ENCODE measurements around the gene WDFY2. TPM values are rescaled to one million over a fixed set of nuclear protein-coding genes. Genes with fewer than 3 reads are reported as not detected.
A peak's percentile ranks its signal among the peaks of the same experiment; 100 is the strongest.

The WDFY2 gene
- total and polyA plus RNA-seq, 2 of the 13 experiments (the other 11 are each of a cell fraction or from before 2014, with no cell fraction given): 22.6 to 27.0 TPM

DNA sequence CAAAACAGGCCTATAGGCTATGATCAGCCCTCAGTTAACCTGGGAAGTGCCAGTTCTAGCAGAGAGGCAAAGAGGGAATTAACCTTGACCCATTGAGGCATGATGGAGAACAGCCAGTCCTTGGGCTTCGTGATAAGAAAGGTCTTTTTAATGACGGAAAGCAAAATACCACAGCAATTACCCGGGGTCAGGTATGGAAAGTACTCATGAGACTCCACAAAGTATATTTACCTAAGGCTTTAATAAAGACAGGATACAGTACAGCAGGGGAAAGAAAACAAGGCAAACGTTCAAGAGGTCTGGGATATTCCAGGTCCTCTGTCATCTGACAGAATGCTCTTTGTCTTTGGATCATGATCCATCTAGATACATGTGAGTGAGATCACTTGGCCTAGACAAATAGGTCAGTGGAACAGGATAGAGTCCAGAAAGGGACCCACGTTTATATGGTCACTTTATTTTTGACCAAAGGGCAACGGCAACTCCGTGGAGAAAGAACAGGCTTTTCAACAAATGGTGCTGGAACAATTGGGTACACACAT, 52.2 kb downstream of the WDFY2 start:
- H3K4me1 ChIP-seq (ENCODE audit: insufficient read depth, low read length): peaks cover 81% of the 10 kb centered on the region
- FAIRE-seq (peak; percentile 100), DNase-seq (ENCODE audit: low spot score) (peak; percentile 99), ATAC-seq (peak; percentile 95)
- peak overlapping the region; percentile 55 for H3K9ac ChIP-seq (ENCODE audit: insufficient read depth, low read depth, low read length)
- H3K27me3 ChIP-seq (ENCODE audit: control insufficient read depth in 1 of 2, insufficient read depth in 2 of 2, low read length in 2 of 2): no peaks in the 10 kb centered on the region
- ChIA-PET POLR2A (no interaction called here), CTCF (ENCODE audit: low intra/inter-chr PET ratio, low total read pairs) (no interaction called here)
- H4K20me1 ChIP-seq (ENCODE audit: insufficient read depth, low read length): no peaks in the 10 kb centered on the region
- BruUV-seq (replicated peaks): no TSS peak
- peak overlapping the region; percentile 64 for H3K4me2 ChIP-seq (ENCODE audit: low read depth, low read length)
- H3K36me3 ChIP-seq (replicated peaks in 1 of 2; ENCODE audit: control insufficient read depth in 1 of 2, insufficient read depth in 2 of 2, low read length in 2 of 2): no peaks in the 10 kb centered on the region
- H2AFZ ChIP-seq (ENCODE audit: low read length): no peak overlapping the region
- intact Hi-C loops (cut with micrococcal nuclease; ENCODE audit: unreplicated experiment) (loop anchor here (1.0 to 2.0 kb wide), 4 partner anchors 16 to 183 kb away; partner anchors contain the start of genes INTS6 and WDFY2), in situ Hi-C loops (cut with HindIII; ENCODE audit: extremely low pct_ligation_motif_present, low pct_unique_long_range_greater_than_20kb) (no loop called here)
- H3K4me3 ChIP-seq (replicated peaks in 1 of 3; ENCODE audit: insufficient read depth in 1 of 3, low read depth in 2 of 3, low read length in 3 of 3): peak overlapping the region in 1 of 3 experiments; percentile 12; a peak in 1 of 6 replicates
- peaks cover 84% of the 10 kb centered on the region for H3K79me2 ChIP-seq (ENCODE audit: insufficient read depth, low read length)
- 0% methylated on average over 7 of the region's 7 CpGs for WGBS (ENCODE audit: low lambda C conversion rate)
- H3K9me3 ChIP-seq (ENCODE audit: low read length): no peaks in the 10 kb centered on the region
- peak overlapping the region; percentile 89 for H3K27ac ChIP-seq (ENCODE audit: extremely low read length, insufficient read depth, low read length)
- TF ChIP-seq ZNF790 (CRISPR knock-in tag; IDR thresholded peaks at IDR 0.05; ENCODE audit: borderline replicate concordance) (no peak), NFIC (IDR thresholded peaks at IDR 0.05; ENCODE audit: low read length) (peak; percentile 93), ZNF136 (CRISPR knock-in tag; IDR thresholded peaks at IDR 0.05; ENCODE audit: low read depth) (peak; percentile 17; the same call in 1 of the 2 replicates), PHF20 (CRISPR knock-in tag; IDR thresholded peaks at IDR 0.05) (no peak), SMARCC2 (IDR thresholded peaks at IDR 0.05) (no peak), THYN1 (CRISPR knock-in tag; IDR thresholded peaks at IDR 0.05; ENCODE audit: borderline replicate concordance, low read depth) (no peak), SP4 (CRISPR knock-in tag; IDR thresholded peaks at IDR 0.05) (no peak; the same call in 1 of the 2 replicates), ZNF180 (CRISPR knock-in tag; IDR thresholded peaks at IDR 0.05; ENCODE audit: borderline replicate concordance, low read depth) (no peak), ZNF570 (CRISPR knock-in tag; IDR thresholded peaks at IDR 0.05; ENCODE audit: borderline replicate concordance) (no peak), XBP1 (CRISPR knock-in tag; IDR thresholded peaks at IDR 0.05) (no peak), MEF2D (CRISPR knock-in tag; IDR thresholded peaks at IDR 0.05) (peak; percentile 81), RAD21 (CRISPR knock-in tag; IDR thresholded peaks at IDR 0.05) (peak; percentile 36; the same call in 1 of the 2 replicates)
- TF ChIP-seq, protein P1, sequence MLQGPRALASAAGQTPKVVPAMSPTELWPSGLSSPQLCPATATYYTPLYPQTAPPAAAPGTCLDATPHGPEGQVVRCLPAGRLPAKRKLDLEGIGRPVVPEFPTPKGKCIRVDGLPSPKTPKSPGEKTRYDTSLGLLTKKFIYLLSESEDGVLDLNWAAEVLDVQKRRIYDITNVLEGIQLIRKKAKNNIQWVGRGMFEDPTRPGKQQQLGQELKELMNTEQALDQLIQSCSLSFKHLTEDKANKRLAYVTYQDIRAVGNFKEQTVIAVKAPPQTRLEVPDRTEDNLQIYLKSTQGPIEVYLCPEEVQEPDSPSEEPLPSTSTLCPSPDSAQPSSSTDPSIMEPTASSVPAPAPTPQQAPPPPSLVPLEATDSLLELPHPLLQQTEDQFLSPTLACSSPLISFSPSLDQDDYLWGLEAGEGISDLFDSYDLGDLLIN (CRISPR knock-in tag; IDR thresholded peaks at IDR 0.05; ENCODE audit: borderline replicate concordance): no peak
- TF ChIP-seq, protein P2, sequence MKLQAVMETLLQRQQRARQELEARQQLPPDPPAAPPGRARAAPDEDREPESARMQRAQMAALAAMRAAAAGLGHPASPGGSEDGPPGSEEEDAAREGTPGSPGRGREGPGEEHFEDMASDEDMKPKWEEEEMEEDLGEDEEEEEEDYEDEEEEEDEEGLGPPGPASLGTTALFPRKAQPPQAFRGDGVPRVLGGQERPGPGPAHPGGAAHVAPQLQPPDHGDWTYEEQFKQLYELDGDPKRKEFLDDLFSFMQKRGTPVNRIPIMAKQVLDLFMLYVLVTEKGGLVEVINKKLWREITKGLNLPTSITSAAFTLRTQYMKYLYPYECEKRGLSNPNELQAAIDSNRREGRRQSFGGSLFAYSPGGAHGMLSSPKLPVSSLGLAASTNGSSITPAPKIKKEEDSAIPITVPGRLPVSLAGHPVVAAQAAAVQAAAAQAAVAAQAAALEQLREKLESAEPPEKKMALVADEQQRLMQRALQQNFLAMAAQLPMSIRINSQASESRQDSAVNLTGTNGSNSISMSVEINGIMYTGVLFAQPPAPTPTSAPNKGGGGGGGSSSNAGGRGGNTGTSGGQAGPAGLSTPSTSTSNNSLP (IDR thresholded peaks at IDR 0.05; ENCODE audit: low read depth, low read length): peak; percentile 85
- TF ChIP-seq, protein P3, sequence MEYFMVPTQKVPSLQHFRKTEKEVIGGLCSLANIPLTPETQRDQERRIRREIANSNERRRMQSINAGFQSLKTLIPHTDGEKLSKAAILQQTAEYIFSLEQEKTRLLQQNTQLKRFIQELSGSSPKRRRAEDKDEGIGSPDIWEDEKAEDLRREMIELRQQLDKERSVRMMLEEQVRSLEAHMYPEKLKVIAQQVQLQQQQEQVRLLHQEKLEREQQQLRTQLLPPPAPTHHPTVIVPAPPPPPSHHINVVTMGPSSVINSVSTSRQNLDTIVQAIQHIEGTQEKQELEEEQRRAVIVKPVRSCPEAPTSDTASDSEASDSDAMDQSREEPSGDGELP (IDR thresholded peaks at IDR 0.05; ENCODE audit: borderline replicate concordance, low read depth): peak; percentile 79; the same call in 1 of the 2 replicates
- TF ChIP-seq, protein P4, sequence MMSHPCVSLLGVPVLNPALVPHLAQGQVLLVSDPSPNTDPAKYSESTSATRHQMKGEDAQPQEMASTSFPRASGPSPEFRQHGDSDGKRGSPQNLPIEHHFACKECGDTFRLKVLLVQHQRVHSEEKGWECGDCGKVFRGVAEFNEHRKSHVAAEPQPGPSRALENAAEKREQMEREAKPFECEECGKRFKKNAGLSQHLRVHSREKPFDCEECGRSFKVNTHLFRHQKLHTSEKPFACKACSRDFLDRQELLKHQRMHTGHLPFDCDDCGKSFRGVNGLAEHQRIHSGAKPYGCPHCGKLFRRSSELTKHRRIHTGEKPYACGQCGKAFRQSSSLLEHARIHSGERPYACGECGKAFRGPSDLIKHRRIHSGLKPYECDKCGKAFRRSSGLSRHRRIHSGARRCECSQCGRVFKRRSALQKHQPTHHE (CRISPR knock-in tag; IDR thresholded peaks at IDR 0.05; ENCODE audit: borderline replicate concordance): 0 out of 2 replicates have a peak, but pooled peaks have one; percentile 64
- TF ChIP-seq, protein P5, sequence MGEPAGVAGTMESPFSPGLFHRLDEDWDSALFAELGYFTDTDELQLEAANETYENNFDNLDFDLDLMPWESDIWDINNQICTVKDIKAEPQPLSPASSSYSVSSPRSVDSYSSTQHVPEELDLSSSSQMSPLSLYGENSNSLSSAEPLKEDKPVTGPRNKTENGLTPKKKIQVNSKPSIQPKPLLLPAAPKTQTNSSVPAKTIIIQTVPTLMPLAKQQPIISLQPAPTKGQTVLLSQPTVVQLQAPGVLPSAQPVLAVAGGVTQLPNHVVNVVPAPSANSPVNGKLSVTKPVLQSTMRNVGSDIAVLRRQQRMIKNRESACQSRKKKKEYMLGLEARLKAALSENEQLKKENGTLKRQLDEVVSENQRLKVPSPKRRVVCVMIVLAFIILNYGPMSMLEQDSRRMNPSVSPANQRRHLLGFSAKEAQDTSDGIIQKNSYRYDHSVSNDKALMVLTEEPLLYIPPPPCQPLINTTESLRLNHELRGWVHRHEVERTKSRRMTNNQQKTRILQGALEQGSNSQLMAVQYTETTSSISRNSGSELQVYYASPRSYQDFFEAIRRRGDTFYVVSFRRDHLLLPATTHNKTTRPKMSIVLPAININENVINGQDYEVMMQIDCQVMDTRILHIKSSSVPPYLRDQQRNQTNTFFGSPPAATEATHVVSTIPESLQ (CRISPR knock-in tag; conservative IDR thresholded peaks at IDR 0.05): no peak

All from HepG2 (cell line).